ENCODE measurements around the gene RNF115. TPM values are rescaled to one million over a fixed set of nuclear protein-coding genes. Genes with fewer than 3 reads are reported as not detected.
A peak's percentile ranks its signal among the peaks of the same experiment; 100 is the strongest.

RNF115 gene
- total RNA-seq, 1 experiment from 2014 or later: 9.5 TPM

DNA sequence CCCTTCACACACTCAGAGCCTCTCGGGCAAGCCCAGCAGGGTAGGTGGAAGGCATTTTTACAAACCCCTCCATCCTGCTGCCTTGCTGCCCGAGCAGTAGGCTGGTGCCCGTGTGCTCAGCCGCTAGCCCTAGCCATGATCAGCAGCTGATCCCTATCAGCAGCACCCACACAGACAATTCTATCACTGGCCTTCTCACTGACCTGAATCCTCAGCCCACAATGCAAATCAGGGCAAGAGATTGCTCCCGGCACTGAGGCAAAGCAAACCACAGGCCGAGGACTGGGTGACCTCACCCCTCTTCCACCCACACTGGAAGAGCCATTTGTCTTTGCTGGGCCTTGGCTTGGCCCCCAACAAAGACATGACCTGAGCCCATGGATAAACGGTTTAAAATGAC lies 115.8 kb downstream of the RNF115 start:
- intact Hi-C loops (cut with micrococcal nuclease): no loop called here
- Histone ChIP-seq H3K4me1 (ENCODE audit: control insufficient read depth in 1 of 2, insufficient read depth in 2 of 2, low read length in 2 of 2) (peaks cover 4 to 27% of the 10 kb centered on the region in 2 experiments; a peak in 3 of 4 replicates), H3K27me3 (ENCODE audit: insufficient read depth, low read length) (no peaks in the 10 kb centered on the region), H3K9ac (ENCODE audit: low read length) (no peak overlapping the region), H3K27ac (ENCODE audit: low read depth, low read length) (no peak overlapping the region), H3K4me3 (replicated peaks in 1 of 2; ENCODE audit: low read depth in 1 of 2, low read length in 2 of 2) (no peak overlapping the region), H3K79me2 (ENCODE audit: insufficient read depth, low read length) (no peaks in the 10 kb centered on the region), H3K9me2 (ENCODE audit: insufficient read depth) (no peaks in the 10 kb centered on the region), H3K36me3 (ENCODE audit: control insufficient read depth in 1 of 2, insufficient read depth in 2 of 2, low read length in 2 of 2) (no peaks in the 10 kb centered on the region), H4K20me1 (ENCODE audit: insufficient read depth) (no peaks in the 10 kb centered on the region), H2AFZ (ENCODE audit: low read depth, low read length, poor library complexity, severe bottlenecking) (no peak overlapping the region), H3K9me3 (ENCODE audit: control insufficient read depth in 1 of 2, insufficient read depth in 1 of 2, low read depth in 1 of 2, low read length in 2 of 2) (no peaks in the 10 kb centered on the region), H3K4me2 (ENCODE audit: low read length) (no peak overlapping the region)
- ChIA-PET RAD21 (ENCODE audit: low non-redundant PET in 1 of 2, low total read pairs in 2 of 2, uncharacterized antibody in 2 of 2, unreplicated experiment in 2 of 2) (no interaction called here), CTCF (no interaction called here), POLR2A (no interaction called here)
- TF ChIP-seq, protein P1, sequence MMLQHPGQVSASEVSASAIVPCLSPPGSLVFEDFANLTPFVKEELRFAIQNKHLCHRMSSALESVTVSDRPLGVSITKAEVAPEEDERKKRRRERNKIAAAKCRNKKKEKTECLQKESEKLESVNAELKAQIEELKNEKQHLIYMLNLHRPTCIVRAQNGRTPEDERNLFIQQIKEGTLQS (IDR thresholded peaks at IDR 0.05): no peak
- no peak for DNase-seq (ENCODE audit: low read depth, low spot score)
- ATAC-seq: no peak
- no TSS peak for BruUV-seq (replicated peaks)

DNA sequence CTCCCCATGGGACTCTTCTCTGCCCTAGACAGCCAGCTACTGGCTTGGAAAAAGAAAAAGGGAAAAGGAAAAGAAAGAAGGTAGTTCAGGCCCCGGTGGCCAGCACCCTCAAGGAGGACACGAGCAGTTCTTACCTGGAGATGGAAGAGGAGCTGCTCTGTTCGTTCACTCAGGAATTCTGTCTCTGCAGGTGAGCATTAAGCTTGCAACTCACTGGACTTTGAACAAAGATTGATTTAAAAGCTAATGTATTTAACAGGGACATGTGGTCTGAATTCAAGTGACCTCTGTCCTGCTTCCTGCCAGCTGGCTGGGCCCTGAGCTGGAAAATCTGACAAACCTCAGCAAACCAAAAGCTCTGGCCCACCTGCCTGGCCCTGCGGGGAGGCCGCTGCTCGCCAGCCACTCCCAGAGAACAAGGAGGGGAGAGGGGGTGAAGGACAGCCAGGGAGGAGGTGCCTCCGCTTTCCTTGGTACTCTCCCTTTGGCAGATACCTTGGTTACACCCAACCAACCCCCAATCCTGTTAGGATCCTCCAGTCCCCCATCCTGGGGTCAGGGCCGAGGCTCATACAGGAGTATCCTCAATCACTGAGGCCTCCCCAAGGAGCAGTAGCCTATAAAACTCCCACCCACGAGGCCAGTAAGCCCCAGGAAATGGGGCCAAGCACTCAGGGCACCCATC lies 116.6 kb downstream of the RNF115 start, which contains the start of gene PDZK1:
PDZK1 (minus strand) TSS at position 186 of the 685 bp plus-strand sequence. CDS start 19,347 bp downstream, outside the sequence.
- DNase-seq (ENCODE audit: low read depth, low spot score) (no peak), ATAC-seq (no peak)
- no peaks in the 10 kb centered on the region for H3K9me2 ChIP-seq (ENCODE audit: insufficient read depth)
- H3K4me2 ChIP-seq (ENCODE audit: low read length): peak within 1 kb of the TSS; percentile 41
- TF ChIP-seq POLR2A (IDR thresholded peaks at IDR 0.05; ENCODE audit: borderline replicate concordance, extremely low read depth, insufficient read depth, insufficient read length): no peak
- no peak for TF ChIP-seq SRF (IDR thresholded peaks at IDR 0.05; ENCODE audit: low read depth)
- no peak for TF ChIP-seq CBX3 (IDR thresholded peaks at IDR 0.05; ENCODE audit: low read depth)
- no peak for TF ChIP-seq FOSL1 (IDR thresholded peaks at IDR 0.05; ENCODE audit: low read depth)
- no peak for TF ChIP-seq YY1 (IDR thresholded peaks at IDR 0.05; ENCODE audit: extremely low read depth, insufficient replicate concordance, low read depth, low read length)
- TF ChIP-seq, protein P2, sequence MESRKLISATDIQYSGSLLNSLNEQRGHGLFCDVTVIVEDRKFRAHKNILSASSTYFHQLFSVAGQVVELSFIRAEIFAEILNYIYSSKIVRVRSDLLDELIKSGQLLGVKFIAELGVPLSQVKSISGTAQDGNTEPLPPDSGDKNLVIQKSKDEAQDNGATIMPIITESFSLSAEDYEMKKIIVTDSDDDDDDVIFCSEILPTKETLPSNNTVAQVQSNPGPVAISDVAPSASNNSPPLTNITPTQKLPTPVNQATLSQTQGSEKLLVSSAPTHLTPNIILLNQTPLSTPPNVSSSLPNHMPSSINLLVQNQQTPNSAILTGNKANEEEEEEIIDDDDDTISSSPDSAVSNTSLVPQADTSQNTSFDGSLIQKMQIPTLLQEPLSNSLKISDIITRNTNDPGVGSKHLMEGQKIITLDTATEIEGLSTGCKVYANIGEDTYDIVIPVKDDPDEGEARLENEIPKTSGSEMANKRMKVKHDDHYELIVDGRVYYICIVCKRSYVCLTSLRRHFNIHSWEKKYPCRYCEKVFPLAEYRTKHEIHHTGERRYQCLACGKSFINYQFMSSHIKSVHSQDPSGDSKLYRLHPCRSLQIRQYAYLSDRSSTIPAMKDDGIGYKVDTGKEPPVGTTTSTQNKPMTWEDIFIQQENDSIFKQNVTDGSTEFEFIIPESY (IDR thresholded peaks at IDR 0.05; ENCODE audit: extremely low read depth, insufficient replicate concordance, low read length): no peak
- no peak for TF ChIP-seq SP1 (IDR thresholded peaks at IDR 0.05; ENCODE audit: low read depth)
- TF ChIP-seq, protein P3, sequence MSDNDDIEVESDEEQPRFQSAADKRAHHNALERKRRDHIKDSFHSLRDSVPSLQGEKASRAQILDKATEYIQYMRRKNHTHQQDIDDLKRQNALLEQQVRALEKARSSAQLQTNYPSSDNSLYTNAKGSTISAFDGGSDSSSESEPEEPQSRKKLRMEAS (IDR thresholded peaks at IDR 0.05): no peak
- no peak for TF ChIP-seq ZNF274 (IDR thresholded peaks at IDR 0.05; ENCODE audit: low read depth, low read length)
- TF ChIP-seq SIN3A (IDR thresholded peaks at IDR 0.05; ENCODE audit: low read depth): no peak
- TF ChIP-seq, protein P4, sequence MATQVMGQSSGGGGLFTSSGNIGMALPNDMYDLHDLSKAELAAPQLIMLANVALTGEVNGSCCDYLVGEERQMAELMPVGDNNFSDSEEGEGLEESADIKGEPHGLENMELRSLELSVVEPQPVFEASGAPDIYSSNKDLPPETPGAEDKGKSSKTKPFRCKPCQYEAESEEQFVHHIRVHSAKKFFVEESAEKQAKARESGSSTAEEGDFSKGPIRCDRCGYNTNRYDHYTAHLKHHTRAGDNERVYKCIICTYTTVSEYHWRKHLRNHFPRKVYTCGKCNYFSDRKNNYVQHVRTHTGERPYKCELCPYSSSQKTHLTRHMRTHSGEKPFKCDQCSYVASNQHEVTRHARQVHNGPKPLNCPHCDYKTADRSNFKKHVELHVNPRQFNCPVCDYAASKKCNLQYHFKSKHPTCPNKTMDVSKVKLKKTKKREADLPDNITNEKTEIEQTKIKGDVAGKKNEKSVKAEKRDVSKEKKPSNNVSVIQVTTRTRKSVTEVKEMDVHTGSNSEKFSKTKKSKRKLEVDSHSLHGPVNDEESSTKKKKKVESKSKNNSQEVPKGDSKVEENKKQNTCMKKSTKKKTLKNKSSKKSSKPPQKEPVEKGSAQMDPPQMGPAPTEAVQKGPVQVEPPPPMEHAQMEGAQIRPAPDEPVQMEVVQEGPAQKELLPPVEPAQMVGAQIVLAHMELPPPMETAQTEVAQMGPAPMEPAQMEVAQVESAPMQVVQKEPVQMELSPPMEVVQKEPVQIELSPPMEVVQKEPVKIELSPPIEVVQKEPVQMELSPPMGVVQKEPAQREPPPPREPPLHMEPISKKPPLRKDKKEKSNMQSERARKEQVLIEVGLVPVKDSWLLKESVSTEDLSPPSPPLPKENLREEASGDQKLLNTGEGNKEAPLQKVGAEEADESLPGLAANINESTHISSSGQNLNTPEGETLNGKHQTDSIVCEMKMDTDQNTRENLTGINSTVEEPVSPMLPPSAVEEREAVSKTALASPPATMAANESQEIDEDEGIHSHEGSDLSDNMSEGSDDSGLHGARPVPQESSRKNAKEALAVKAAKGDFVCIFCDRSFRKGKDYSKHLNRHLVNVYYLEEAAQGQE (IDR thresholded peaks at IDR 0.05; ENCODE audit: low read depth): no peak
- no peak within 1 kb of the TSS for H3K27ac ChIP-seq (ENCODE audit: low read depth, low read length)
- H3K9me3 ChIP-seq (ENCODE audit: control insufficient read depth in 1 of 2, insufficient read depth in 1 of 2, low read depth in 1 of 2, low read length in 2 of 2): no peaks in the 10 kb centered on the region
- CTCF ChIA-PET: no interaction called here
- no peak within 1 kb of the TSS for H2AFZ ChIP-seq (ENCODE audit: low read depth, low read length, poor library complexity, severe bottlenecking)
- intact Hi-C loops (cut with micrococcal nuclease): no loop called here
- 0 out of 2 replicates have a peak within 1 kb of the TSS, but pooled peaks have one; percentile 10 for H3K9ac ChIP-seq (ENCODE audit: low read length)
- no TSS peak for BruUV-seq (replicated peaks)
- H3K4me1 ChIP-seq (ENCODE audit: control insufficient read depth in 1 of 2, insufficient read depth in 2 of 2, low read length in 2 of 2): peaks cover 4 to 27% of the 10 kb centered on the region in 2 experiments; a peak in 3 of 4 replicates
- no peaks in the 10 kb centered on the region for H3K36me3 ChIP-seq (ENCODE audit: control insufficient read depth in 1 of 2, insufficient read depth in 2 of 2, low read length in 2 of 2)
- RAD21 ChIA-PET (ENCODE audit: low non-redundant PET in 1 of 2, low total read pairs in 2 of 2, uncharacterized antibody in 2 of 2, unreplicated experiment in 2 of 2): no interaction called here
- POLR2A ChIA-PET: no interaction called here
- H3K79me2 ChIP-seq (ENCODE audit: insufficient read depth, low read length): no peaks in the 10 kb centered on the region
- H3K27me3 ChIP-seq (ENCODE audit: insufficient read depth, low read length): no peaks in the 10 kb centered on the region
- no peaks in the 10 kb centered on the region for H4K20me1 ChIP-seq (ENCODE audit: insufficient read depth)
- H3K4me3 ChIP-seq (replicated peaks in 1 of 2; ENCODE audit: low read depth in 1 of 2, low read length in 2 of 2): no peak within 1 kb of the TSS

Measured in HCT116 (cell line).